B cell (primary cell): ENCODE measurements around the gene PCDH19. TPM values are rescaled to one million over a fixed set of nuclear protein-coding genes. Genes with fewer than 3 reads are reported as not detected.

Experiments
- ATAC-seq: fragments of 200-7000 bp; cut with Tn5 transposase; one replicate; pipeline ENCODE4 v1.10.0; 2021; ENCODE audit warnings: low read depth, mild to moderate bottlenecking, moderate number of reproducible peaks, moderate library complexity
- CTCF ChIA-PET: fragments of 350-600 bp; sonication (Branson Sonifier 250); formaldehyde crosslinking; loops from one replicate; lab custom pipeline; 2021; ENCODE audit warnings: antibody characterized with exemption, inconsistent platforms; lab: Charles Lee
- POLR2A ChIA-PET: fragments of 350-600 bp; sonication (Branson Sonifier 250); formaldehyde crosslinking; loops from one replicate; lab custom pipeline; 2021; ENCODE audit warnings: antibody characterized with exemption; lab: Charles Lee
- DNase-seq: peaks from one replicate; pipeline ENCODE4 v3.0.0; 2013
- H2AFZ ChIP-seq: 2 replicates; pipeline ENCODE4 v1.6.1; 2012; ENCODE audit warnings: mild to moderate bottlenecking, low read depth, low read length; ENCODE audit not compliant: insufficient read depth, poor library complexity, severe bottlenecking
- H3K27ac ChIP-seq, 2 donors: 1 replicate in 1 of 2; 2 replicates in 1 of 2; pipeline ENCODE4 v1.5.1; 2012 to 2013; ENCODE audit warnings: low read length in 2 of 2, mild to moderate bottlenecking in 2 of 2, moderate library complexity in 1 of 2
- H3K27me3 ChIP-seq, 4 experiments: fragments of 200-600 bp in 1 of 4; sonication (generic) in 1 of 4; replicated peaks in 1 of 4; 1 replicate in 2 of 4; 2 replicates in 2 of 4; pipeline versions ENCODE4 v1.6.1 to v1.7.0; 2013 to 2016; ENCODE audit warnings: low read length in 3 of 4, mild to moderate bottlenecking in 2 of 4, mixed read lengths in 1 of 4, moderate library complexity in 1 of 4; ENCODE audit not compliant: insufficient read depth in 4 of 4, control insufficient read depth in 3 of 4; ENCODE audit errors: control extremely low read depth in 1 of 4
- H3K36me3 ChIP-seq, 2 experiments: replicated peaks in 1 of 2; 1 replicate in 1 of 2; 2 replicates in 1 of 2; pipeline versions ENCODE4 v1.6.1 to v1.7.1; 2013; ENCODE audit warnings: low read length in 1 of 2; ENCODE audit not compliant: insufficient read depth in 2 of 2, control insufficient read depth in 1 of 2; ENCODE audit errors: control extremely low read depth in 1 of 2, extremely low read depth in 1 of 2
- H3K4me1 ChIP-seq, 2 donors: fragments of 200-600 bp in 1 of 2; sonication (generic) in 1 of 2; 1 replicate in 1 of 2; 2 replicates in 1 of 2; pipeline versions ENCODE4 v1.5.1 to v1.6.1; 2013 to 2017; ENCODE audit warnings: low read length in 2 of 2; ENCODE audit not compliant: control insufficient read depth in 2 of 2, insufficient read depth in 2 of 2
- H3K4me2 ChIP-seq: replicated peaks from 2 replicates; pipeline ENCODE3; 2012; ENCODE audit warnings: mild to moderate bottlenecking, low read depth, low read length; ENCODE audit not compliant: poor library complexity, severe bottlenecking
- H3K4me3 ChIP-seq, 5 experiments: fragments of 200-600 bp in 1 of 5; sonication (generic) in 1 of 5; 1 replicate in 3 of 5; 2 replicates in 2 of 5; pipeline versions ENCODE4 v1.5.1 to v1.7.0; 2011 to 2016; ENCODE audit warnings: low read length in 4 of 5, mild to moderate bottlenecking in 4 of 5, low read depth in 2 of 5, control low read depth in 1 of 5, moderate library complexity in 1 of 5; ENCODE audit not compliant: insufficient read depth in 1 of 5; ENCODE audit errors: control extremely low read depth in 1 of 5, extremely low read depth in 1 of 5
- H3K79me2 ChIP-seq: fragments of 200-600 bp; sonication (generic); one replicate; pipeline ENCODE4 v1.6.0; 2016; ENCODE audit warnings: low read length; ENCODE audit not compliant: control insufficient read depth, insufficient read depth
- H3K9ac ChIP-seq: fragments of 200-600 bp; sonication (generic); 2 replicates; pipeline ENCODE4 v1.6.1; 2017; ENCODE audit warnings: mild to moderate bottlenecking, low read length, moderate library complexity
- H3K9me3 ChIP-seq, 3 donors: one replicate each; pipeline versions ENCODE4 v1.6.1 to v1.7.1; 2013; ENCODE audit warnings: low read length in 2 of 3; ENCODE audit not compliant: control insufficient read depth in 2 of 3, insufficient read depth in 1 of 3; ENCODE audit errors: control extremely low read depth in 1 of 3
- H4K20me1 ChIP-seq: 2 replicates; pipeline ENCODE4 v1.6.0; 2012; ENCODE audit warnings: mild to moderate bottlenecking, low read length; ENCODE audit not compliant: insufficient read depth, control insufficient read depth, poor library complexity, severe bottlenecking
- H3K27ac Mint-ChIP-seq: one replicate; pipeline ENCODE4 v1.8.0; 2021; ENCODE audit warnings: mixed read lengths
- H3K27me3 Mint-ChIP-seq: one replicate; pipeline ENCODE4 v1.8.0; 2021; ENCODE audit warnings: mixed read lengths
- H3K4me1 Mint-ChIP-seq: one replicate; pipeline ENCODE4 v1.8.0; 2021; ENCODE audit warnings: mixed read lengths
- H3K4me3 Mint-ChIP-seq: one replicate; pipeline ENCODE4 v1.8.0; 2021; ENCODE audit warnings: mixed read lengths
- H3K9me3 Mint-ChIP-seq: one replicate; pipeline ENCODE4 v1.8.0; 2022; ENCODE audit warnings: mixed read lengths; ENCODE audit not compliant: insufficient read depth
- CTCF ChIP-seq: fragments of 200-600 bp; IDR thresholded peaks from one replicate; pipeline ENCODE4 v1.8.0; 2022; ENCODE audit warnings: antibody characterized with exemption, mild to moderate bottlenecking
- EZH2 ChIP-seq: IDR thresholded peaks from 2 replicates; pipeline ENCODE4 v1.6.1; 2012; ENCODE audit warnings: borderline replicate concordance, low read depth, mild to moderate bottlenecking, moderate library complexity, low read length; ENCODE audit not compliant: insufficient read depth, poor library complexity, severe bottlenecking
- WGBS: methylation state at CpG from one replicate; pipeline ENCODE4 v1.1.5; 2013; ENCODE audit warnings: missing lambda C conversion rate; ENCODE audit not compliant: insufficient coverage; 5-methylcytosine and 5-hydroxymethylcytosine counted together
- intact Hi-C: fragments of 100-400 bp; cut with micrococcal nuclease; formaldehyde crosslinking; loops from one replicate; pipeline ENCODE4 v1.10.0; 2022
- polyA plus RNA-seq: library from polyadenylated mRNA; depleted of rRNA; stranded (reverse); fragments of >200 nt; gene quantifications from 2 replicates; pipeline ENCODE4 v1.2.3, GENCODE V29; 2012
- total RNA-seq, 2 donors: library from RNA; stranded (reverse); fragments of 120-200 nt in 1 of 2; gene quantifications; 1 replicate in 1 of 2; 2 replicates in 1 of 2; pipeline versions ENCODE4 v1.2.3 to v1.2.4, GENCODE V29; 2013 to 2022

Gene PCDH19
- total and polyA plus RNA-seq, 2 donors (not counting 1 experiment from before 2014, with no cell fraction given): not detected

- Histone ChIP-seq H3K79me2 (no peaks in the 10 kb centered on the region), H3K4me3 (no peak overlapping the region), H2AFZ (no peak overlapping the region), H3K4me2 (no peak overlapping the region), H4K20me1 (no peaks in the 10 kb centered on the region), H3K27me3 (peaks cover 0 to 6% (median 0%) of the 10 kb centered on the region in 4 experiments), H3K27ac (no peak overlapping the region), H3K9ac (no peak overlapping the region), H3K9me3 (no peaks in the 10 kb centered on the region), H3K36me3 (no peaks in the 10 kb centered on the region), H3K4me1 (no peaks in the 10 kb centered on the region)
- CTCF ChIA-PET: no interaction called here
- H3K4me1 Mint-ChIP-seq: no peaks in the 10 kb centered on the region
- TF ChIP-seq CTCF: no peak
- TF ChIP-seq EZH2: no peak
- ATAC-seq (no peak), DNase-seq (no peak)
- intact Hi-C loops: no loop called here
- no peaks in the 10 kb centered on the region for H3K27me3 Mint-ChIP-seq
- no peak overlapping the region for H3K27ac Mint-ChIP-seq
- no peak overlapping the region for H3K4me3 Mint-ChIP-seq
- POLR2A ChIA-PET: no interaction called here
- no CpG with 5 or more reads among the region's 3 CpGs for WGBS
- no peaks in the 10 kb centered on the region for H3K9me3 Mint-ChIP-seq
Measured at GRCh38 chrX:100355680-100356079, 54.4 kb downstream of the PCDH19 start.

- no peak for ATAC-seq
Measured at GRCh38 chrX:100353326-100353725, 56.7 kb downstream of the PCDH19 start.

More at GRCh38 chrX:100353326-100353725, 56.7 kb downstream of the PCDH19 start:
- Histone ChIP-seq H3K4me1 (no peaks in the 10 kb centered on the region), H3K9ac (no peak overlapping the region), H3K4me2 (no peak overlapping the region), H3K27me3 (peaks cover 0 to 6% (median 0%) of the 10 kb centered on the region in 4 experiments), H3K79me2 (no peaks in the 10 kb centered on the region), H3K9me3 (no peaks in the 10 kb centered on the region), H3K36me3 (no peaks in the 10 kb centered on the region), H3K4me3 (no peak overlapping the region), H4K20me1 (no peaks in the 10 kb centered on the region), H3K27ac (no peak overlapping the region), H2AFZ (no peak overlapping the region)
- CTCF ChIA-PET: no interaction called here
- Mint-ChIP-seq H3K9me3 (no peaks in the 10 kb centered on the region), H3K4me3 (no peak overlapping the region), H3K27me3 (no peaks in the 10 kb centered on the region), H3K27ac (no peak overlapping the region), H3K4me1 (no peaks in the 10 kb centered on the region)
- POLR2A ChIA-PET: no interaction called here
- no peak for DNase-seq
- no peak for TF ChIP-seq EZH2
- no CpG with 5 or more reads among the region's 4 CpGs for WGBS
- intact Hi-C loops: no loop called here
